ENCODE data around the gene PA2G4.

PA2G4 gene

GRCh38 chr12:56129942-56130495, 25.7 kb downstream of the PA2G4 start:
- Histone ChIP-seq H3K4me1 (ENCODE audit: control insufficient read depth, low read length) (peaks cover 39% of the 10 kb centered on the region), H3K4me2 (ENCODE audit: low read length) (peak overlapping the region; percentile 85), H3K79me2 (ENCODE audit: control insufficient read depth, low read length) (peaks cover 32% of the 10 kb centered on the region), H3K4me3 (ENCODE audit: low read length) (peak overlapping the region; percentile 90), H3K9me2 (replicated peaks; ENCODE audit: control insufficient read depth, low read length) (no peaks in the 10 kb centered on the region), H3K36me3 (ENCODE audit: control insufficient read depth, low read length) (peaks cover 48% of the 10 kb centered on the region), H4K20me1 (ENCODE audit: control insufficient read depth, insufficient read depth, low read depth, low read length) (no peaks in the 10 kb centered on the region), H3K9me3 (ENCODE audit: control insufficient read depth, insufficient read depth, low read length) (peaks cover 5% of the 10 kb centered on the region; the same call in 1 of the 2 replicates), H3K27ac (ENCODE audit: low read depth, low read length) (peak overlapping the region; percentile 53; the same call in 1 of the 2 replicates), H3K27me3 (ENCODE audit: control insufficient read depth, low read length) (no peaks in the 10 kb centered on the region), H3F3A (ENCODE audit: control insufficient read depth, insufficient read depth) (peaks cover 19% of the 10 kb centered on the region)
- TF ChIP-seq EZH2phosphoT487 (IDR thresholded peaks at IDR 0.05; ENCODE audit: borderline replicate concordance, low read length) (no peak), CTCF (IDR thresholded peaks at IDR 0.05; ENCODE audit: low read depth, low read length, poor library complexity, severe bottlenecking) (no peak)

GRCh38 chr12:56130876-56131275, 26.5 kb downstream of the PA2G4 start:
- H3K27ac ChIP-seq (ENCODE audit: low read depth, low read length): no peak overlapping the region
- no peak overlapping the region for H3K4me2 ChIP-seq (ENCODE audit: low read length)
- no peaks in the 10 kb centered on the region for H4K20me1 ChIP-seq (ENCODE audit: control insufficient read depth, insufficient read depth, low read depth, low read length)
- H3K9me3 ChIP-seq (ENCODE audit: control insufficient read depth, insufficient read depth, low read length): peaks cover 5% of the 10 kb centered on the region; the same call in 1 of the 2 replicates
- TF ChIP-seq CTCF (IDR thresholded peaks at IDR 0.05; ENCODE audit: low read depth, low read length, poor library complexity, severe bottlenecking): no peak
- H3K9me2 ChIP-seq (replicated peaks; ENCODE audit: control insufficient read depth, low read length): no peaks in the 10 kb centered on the region
- peaks cover 56% of the 10 kb centered on the region for H3K36me3 ChIP-seq (ENCODE audit: control insufficient read depth, low read length)
- H3K79me2 ChIP-seq (ENCODE audit: control insufficient read depth, low read length): peaks cover 27% of the 10 kb centered on the region
- H3F3A ChIP-seq (ENCODE audit: control insufficient read depth, insufficient read depth): peaks cover 15% of the 10 kb centered on the region
- peaks cover 31% of the 10 kb centered on the region for H3K4me1 ChIP-seq (ENCODE audit: control insufficient read depth, low read length)
- H3K27me3 ChIP-seq (ENCODE audit: control insufficient read depth, low read length): no peaks in the 10 kb centered on the region
- no peak overlapping the region for H3K4me3 ChIP-seq (ENCODE audit: low read length)

- Histone ChIP-seq H3K4me2 (ENCODE audit: low read length) (no peak overlapping the region), H3K27ac (ENCODE audit: low read depth, low read length) (no peak overlapping the region), H3K9me2 (replicated peaks; ENCODE audit: control insufficient read depth, low read length) (no peaks in the 10 kb centered on the region), H3K4me3 (ENCODE audit: low read length) (no peak overlapping the region), H3K9me3 (ENCODE audit: control insufficient read depth, insufficient read depth, low read length) (peaks cover 5% of the 10 kb centered on the region; the same call in 1 of the 2 replicates), H3K79me2 (ENCODE audit: control insufficient read depth, low read length) (peaks cover 8% of the 10 kb centered on the region), H3F3A (ENCODE audit: control insufficient read depth, insufficient read depth) (no peaks in the 10 kb centered on the region), H3K4me1 (ENCODE audit: control insufficient read depth, low read length) (peaks cover 5% of the 10 kb centered on the region), H3K36me3 (ENCODE audit: control insufficient read depth, low read length) (peaks cover 87% of the 10 kb centered on the region), H4K20me1 (ENCODE audit: control insufficient read depth, insufficient read depth, low read depth, low read length) (no peaks in the 10 kb centered on the region), H3K27me3 (ENCODE audit: control insufficient read depth, low read length) (no peaks in the 10 kb centered on the region)
- TF ChIP-seq EZH2phosphoT487 (IDR thresholded peaks at IDR 0.05; ENCODE audit: borderline replicate concordance, low read length): no peak
- TF ChIP-seq CTCF (IDR thresholded peaks at IDR 0.05; ENCODE audit: low read depth, low read length, poor library complexity, severe bottlenecking): no peak
Observed at GRCh38 chr12:56134897-56135296, 30.5 kb downstream of the PA2G4 start.
